GM23338 (cell line): ENCODE measurements around the gene RWDD2A.

Source experiments
- CREB1 ChIP-seq: fragments of 250-450 bp; sonication (Bioruptor Pico); IDR thresholded peaks from 2 replicates; pipeline ENCODE4 v1.5.0; 2020; ENCODE audit warnings: low read depth, mild to moderate bottlenecking, moderate library complexity
- CTCF ChIP-seq, 2 experiments: fragments of 200-600 bp in 1 of 2; sonication (generic) in 1 of 2; conservative IDR thresholded peaks; 2 replicates each; pipeline versions ENCODE4 v1.5.1 to v1.6.1; 2016 to 2017; ENCODE audit warnings: antibody characterized with exemption in 2 of 2, low read depth in 2 of 2, mild to moderate bottlenecking in 2 of 2, moderate library complexity in 1 of 2
- EZH2 ChIP-seq: fragments of 200-600 bp; sonication (generic); IDR thresholded peaks from one replicate; pipeline ENCODE4 v1.8.0; 2017; ENCODE audit warnings: antibody characterized with exemption, mild to moderate bottlenecking, low read depth; ENCODE audit not compliant: unreplicated experiment
- EZH2phosphoT487 ChIP-seq: fragments of 200-600 bp; sonication (generic); IDR thresholded peaks from one replicate; pipeline ENCODE4 v1.8.1; 2018; ENCODE audit warnings: antibody characterized with exemption; ENCODE audit not compliant: unreplicated experiment
- JUNB ChIP-seq: IDR thresholded peaks from one replicate; pipeline ENCODE4 v1.6.1; 2016; ENCODE audit warnings: antibody characterized with exemption; ENCODE audit not compliant: unreplicated experiment
- NANOG ChIP-seq: IDR thresholded peaks from 2 replicates; pipeline ENCODE4 v1.6.1; 2016; ENCODE audit warnings: antibody characterized with exemption, borderline replicate concordance
- POLR2AphosphoS5 ChIP-seq: IDR thresholded peaks from 2 replicates; pipeline ENCODE4 v1.6.1; 2016; ENCODE audit warnings: antibody characterized with exemption, low read depth
- ZNF114 ChIP-seq: fragments of 250-450 bp; sonication (Bioruptor Pico); IDR thresholded peaks from 2 replicates; pipeline ENCODE4 v1.5.0; 2020; ENCODE audit warnings: mild to moderate bottlenecking, moderate library complexity
- TF ChIP-seq, protein P1 (sequence below): IDR thresholded peaks from one replicate; pipeline ENCODE4 v1.6.1; 2018; ENCODE audit warnings: antibody characterized with exemption; ENCODE audit not compliant: unreplicated experiment

DNA sequence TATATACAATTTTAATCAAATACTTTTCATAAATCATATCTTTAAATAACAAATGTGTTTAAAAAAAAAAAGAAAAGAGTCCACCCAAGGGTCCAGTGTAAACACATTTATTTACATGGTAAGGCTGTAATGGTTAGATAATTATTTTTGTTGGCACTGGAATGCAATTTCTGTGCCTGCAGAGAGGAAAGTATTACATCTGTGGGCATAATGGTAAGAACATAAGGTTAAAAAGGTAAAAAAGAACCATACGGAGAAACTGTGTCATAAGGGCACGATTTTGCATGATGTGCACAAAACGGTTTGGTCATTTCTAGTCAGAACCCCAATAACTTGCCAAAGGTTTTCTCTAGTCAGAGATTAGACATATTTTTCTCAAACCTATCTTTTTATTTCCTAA, 54.3 kb downstream of the RWDD2A start:
- TF ChIP-seq CTCF (conservative IDR thresholded peaks at IDR 0.05; ENCODE audit: low read depth in 2 of 2): no peak
- no peak for TF ChIP-seq CREB1
- no peak for TF ChIP-seq EZH2
- no peak for TF ChIP-seq EZH2phosphoT487
- TF ChIP-seq POLR2AphosphoS5: no peak
- TF ChIP-seq, protein P1, sequence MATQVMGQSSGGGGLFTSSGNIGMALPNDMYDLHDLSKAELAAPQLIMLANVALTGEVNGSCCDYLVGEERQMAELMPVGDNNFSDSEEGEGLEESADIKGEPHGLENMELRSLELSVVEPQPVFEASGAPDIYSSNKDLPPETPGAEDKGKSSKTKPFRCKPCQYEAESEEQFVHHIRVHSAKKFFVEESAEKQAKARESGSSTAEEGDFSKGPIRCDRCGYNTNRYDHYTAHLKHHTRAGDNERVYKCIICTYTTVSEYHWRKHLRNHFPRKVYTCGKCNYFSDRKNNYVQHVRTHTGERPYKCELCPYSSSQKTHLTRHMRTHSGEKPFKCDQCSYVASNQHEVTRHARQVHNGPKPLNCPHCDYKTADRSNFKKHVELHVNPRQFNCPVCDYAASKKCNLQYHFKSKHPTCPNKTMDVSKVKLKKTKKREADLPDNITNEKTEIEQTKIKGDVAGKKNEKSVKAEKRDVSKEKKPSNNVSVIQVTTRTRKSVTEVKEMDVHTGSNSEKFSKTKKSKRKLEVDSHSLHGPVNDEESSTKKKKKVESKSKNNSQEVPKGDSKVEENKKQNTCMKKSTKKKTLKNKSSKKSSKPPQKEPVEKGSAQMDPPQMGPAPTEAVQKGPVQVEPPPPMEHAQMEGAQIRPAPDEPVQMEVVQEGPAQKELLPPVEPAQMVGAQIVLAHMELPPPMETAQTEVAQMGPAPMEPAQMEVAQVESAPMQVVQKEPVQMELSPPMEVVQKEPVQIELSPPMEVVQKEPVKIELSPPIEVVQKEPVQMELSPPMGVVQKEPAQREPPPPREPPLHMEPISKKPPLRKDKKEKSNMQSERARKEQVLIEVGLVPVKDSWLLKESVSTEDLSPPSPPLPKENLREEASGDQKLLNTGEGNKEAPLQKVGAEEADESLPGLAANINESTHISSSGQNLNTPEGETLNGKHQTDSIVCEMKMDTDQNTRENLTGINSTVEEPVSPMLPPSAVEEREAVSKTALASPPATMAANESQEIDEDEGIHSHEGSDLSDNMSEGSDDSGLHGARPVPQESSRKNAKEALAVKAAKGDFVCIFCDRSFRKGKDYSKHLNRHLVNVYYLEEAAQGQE: no peak
- TF ChIP-seq JUNB: no peak
- TF ChIP-seq NANOG: no peak
- TF ChIP-seq ZNF114 (CRISPR knock-in tag): no peak
